ENCODE measurements around the gene CERCAM.

Gene CERCAM

GRCh38 chr9:128473104-128473503 lies 52.4 kb downstream of the CERCAM start:
- no peak for ATAC-seq
- TF ChIP-seq, protein P1, sequence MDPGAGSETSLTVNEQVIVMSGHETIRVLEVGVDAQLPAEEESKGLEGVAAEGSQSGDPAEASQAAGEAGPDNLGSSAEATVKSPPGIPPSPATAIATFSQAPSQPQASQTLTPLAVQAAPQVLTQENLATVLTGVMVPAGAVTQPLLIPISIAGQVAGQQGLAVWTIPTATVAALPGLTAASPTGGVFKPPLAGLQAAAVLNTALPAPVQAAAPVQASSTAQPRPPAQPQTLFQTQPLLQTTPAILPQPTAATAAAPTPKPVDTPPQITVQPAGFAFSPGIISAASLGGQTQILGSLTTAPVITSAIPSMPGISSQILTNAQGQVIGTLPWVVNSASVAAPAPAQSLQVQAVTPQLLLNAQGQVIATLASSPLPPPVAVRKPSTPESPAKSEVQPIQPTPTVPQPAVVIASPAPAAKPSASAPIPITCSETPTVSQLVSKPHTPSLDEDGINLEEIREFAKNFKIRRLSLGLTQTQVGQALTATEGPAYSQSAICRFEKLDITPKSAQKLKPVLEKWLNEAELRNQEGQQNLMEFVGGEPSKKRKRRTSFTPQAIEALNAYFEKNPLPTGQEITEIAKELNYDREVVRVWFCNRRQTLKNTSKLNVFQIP (CRISPR knock-in tag; IDR thresholded peaks at IDR 0.05; ENCODE audit: borderline replicate concordance, low read depth): no peak
- no peak for TF ChIP-seq RARB (CRISPR knock-in tag; IDR thresholded peaks at IDR 0.05)
- TF ChIP-seq, protein P2, sequence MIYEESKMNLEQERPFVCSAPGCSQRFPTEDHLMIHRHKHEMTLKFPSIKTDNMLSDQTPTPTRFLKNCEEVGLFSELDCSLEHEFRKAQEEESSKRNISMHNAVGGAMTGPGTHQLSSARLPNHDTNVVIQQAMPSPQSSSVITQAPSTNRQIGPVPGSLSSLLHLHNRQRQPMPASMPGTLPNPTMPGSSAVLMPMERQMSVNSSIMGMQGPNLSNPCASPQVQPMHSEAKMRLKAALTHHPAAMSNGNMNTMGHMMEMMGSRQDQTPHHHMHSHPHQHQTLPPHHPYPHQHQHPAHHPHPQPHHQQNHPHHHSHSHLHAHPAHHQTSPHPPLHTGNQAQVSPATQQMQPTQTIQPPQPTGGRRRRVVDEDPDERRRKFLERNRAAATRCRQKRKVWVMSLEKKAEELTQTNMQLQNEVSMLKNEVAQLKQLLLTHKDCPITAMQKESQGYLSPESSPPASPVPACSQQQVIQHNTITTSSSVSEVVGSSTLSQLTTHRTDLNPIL (CRISPR knock-in tag; IDR thresholded peaks at IDR 0.05; ENCODE audit: low read depth): no peak
- TF ChIP-seq ZFP30 (CRISPR knock-in tag; IDR thresholded peaks at IDR 0.05): no peak
- TF ChIP-seq SNAI2 (CRISPR knock-in tag; IDR thresholded peaks at IDR 0.05): no peak
- TF ChIP-seq PPARA (CRISPR knock-in tag; IDR thresholded peaks at IDR 0.05; ENCODE audit: borderline replicate concordance): no peak
- no peak for TF ChIP-seq ZFP3 (CRISPR knock-in tag; IDR thresholded peaks at IDR 0.05)
- TF ChIP-seq BACH2 (CRISPR knock-in tag; IDR thresholded peaks at IDR 0.05; ENCODE audit: borderline replicate concordance): no peak
- TF ChIP-seq ZNF8 (CRISPR knock-in tag; IDR thresholded peaks at IDR 0.05): no peak
- TF ChIP-seq, protein P3, sequence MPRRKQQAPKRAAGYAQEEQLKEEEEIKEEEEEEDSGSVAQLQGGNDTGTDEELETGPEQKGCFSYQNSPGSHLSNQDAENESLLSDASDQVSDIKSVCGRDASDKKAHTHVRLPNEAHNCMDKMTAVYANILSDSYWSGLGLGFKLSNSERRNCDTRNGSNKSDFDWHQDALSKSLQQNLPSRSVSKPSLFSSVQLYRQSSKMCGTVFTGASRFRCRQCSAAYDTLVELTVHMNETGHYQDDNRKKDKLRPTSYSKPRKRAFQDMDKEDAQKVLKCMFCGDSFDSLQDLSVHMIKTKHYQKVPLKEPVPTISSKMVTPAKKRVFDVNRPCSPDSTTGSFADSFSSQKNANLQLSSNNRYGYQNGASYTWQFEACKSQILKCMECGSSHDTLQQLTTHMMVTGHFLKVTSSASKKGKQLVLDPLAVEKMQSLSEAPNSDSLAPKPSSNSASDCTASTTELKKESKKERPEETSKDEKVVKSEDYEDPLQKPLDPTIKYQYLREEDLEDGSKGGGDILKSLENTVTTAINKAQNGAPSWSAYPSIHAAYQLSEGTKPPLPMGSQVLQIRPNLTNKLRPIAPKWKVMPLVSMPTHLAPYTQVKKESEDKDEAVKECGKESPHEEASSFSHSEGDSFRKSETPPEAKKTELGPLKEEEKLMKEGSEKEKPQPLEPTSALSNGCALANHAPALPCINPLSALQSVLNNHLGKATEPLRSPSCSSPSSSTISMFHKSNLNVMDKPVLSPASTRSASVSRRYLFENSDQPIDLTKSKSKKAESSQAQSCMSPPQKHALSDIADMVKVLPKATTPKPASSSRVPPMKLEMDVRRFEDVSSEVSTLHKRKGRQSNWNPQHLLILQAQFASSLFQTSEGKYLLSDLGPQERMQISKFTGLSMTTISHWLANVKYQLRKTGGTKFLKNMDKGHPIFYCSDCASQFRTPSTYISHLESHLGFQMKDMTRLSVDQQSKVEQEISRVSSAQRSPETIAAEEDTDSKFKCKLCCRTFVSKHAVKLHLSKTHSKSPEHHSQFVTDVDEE (CRISPR knock-in tag; IDR thresholded peaks at IDR 0.05): no peak
- TF ChIP-seq TOX (CRISPR knock-in tag; IDR thresholded peaks at IDR 0.05; ENCODE audit: borderline replicate concordance): no peak
- no peak for TF ChIP-seq ESRRG (CRISPR knock-in tag; IDR thresholded peaks at IDR 0.05)
- no peak for TF ChIP-seq CSDC2 (CRISPR knock-in tag; IDR thresholded peaks at IDR 0.05)

- ATAC-seq: no peak
- TF ChIP-seq, protein P2 (CRISPR knock-in tag; IDR thresholded peaks at IDR 0.05; ENCODE audit: low read depth): no peak
- TF ChIP-seq, protein P4, sequence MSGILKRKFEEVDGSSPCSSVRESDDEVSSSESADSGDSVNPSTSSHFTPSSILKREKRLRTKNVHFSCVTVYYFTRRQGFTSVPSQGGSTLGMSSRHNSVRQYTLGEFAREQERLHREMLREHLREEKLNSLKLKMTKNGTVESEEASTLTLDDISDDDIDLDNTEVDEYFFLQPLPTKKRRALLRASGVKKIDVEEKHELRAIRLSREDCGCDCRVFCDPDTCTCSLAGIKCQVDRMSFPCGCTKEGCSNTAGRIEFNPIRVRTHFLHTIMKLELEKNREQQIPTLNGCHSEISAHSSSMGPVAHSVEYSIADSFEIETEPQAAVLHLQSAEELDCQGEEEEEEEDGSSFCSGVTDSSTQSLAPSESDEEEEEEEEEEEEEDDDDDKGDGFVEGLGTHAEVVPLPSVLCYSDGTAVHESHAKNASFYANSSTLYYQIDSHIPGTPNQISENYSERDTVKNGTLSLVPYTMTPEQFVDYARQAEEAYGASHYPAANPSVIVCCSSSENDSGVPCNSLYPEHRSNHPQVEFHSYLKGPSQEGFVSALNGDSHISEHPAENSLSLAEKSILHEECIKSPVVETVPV (CRISPR knock-in tag; IDR thresholded peaks at IDR 0.05): no peak
- TF ChIP-seq ZFP30 (CRISPR knock-in tag; IDR thresholded peaks at IDR 0.05): no peak
- TF ChIP-seq ZNF8 (CRISPR knock-in tag; IDR thresholded peaks at IDR 0.05): no peak
- TF ChIP-seq ZFP3 (CRISPR knock-in tag; IDR thresholded peaks at IDR 0.05): no peak
- TF ChIP-seq ARNTL (CRISPR knock-in tag; IDR thresholded peaks at IDR 0.05; ENCODE audit: borderline replicate concordance, low read depth): no peak
- TF ChIP-seq ISL1 (CRISPR knock-in tag; IDR thresholded peaks at IDR 0.05): no peak
These were observed 55.2 kb downstream of the CERCAM start for GRCh38 chr9:128475867-128476266.

- ATAC-seq: no peak
- TF ChIP-seq RARB (CRISPR knock-in tag; IDR thresholded peaks at IDR 0.05) (no peak), OSR1 (CRISPR knock-in tag; IDR thresholded peaks at IDR 0.05) (no peak), ZFP30 (CRISPR knock-in tag; IDR thresholded peaks at IDR 0.05) (no peak)
- TF ChIP-seq, protein P5, sequence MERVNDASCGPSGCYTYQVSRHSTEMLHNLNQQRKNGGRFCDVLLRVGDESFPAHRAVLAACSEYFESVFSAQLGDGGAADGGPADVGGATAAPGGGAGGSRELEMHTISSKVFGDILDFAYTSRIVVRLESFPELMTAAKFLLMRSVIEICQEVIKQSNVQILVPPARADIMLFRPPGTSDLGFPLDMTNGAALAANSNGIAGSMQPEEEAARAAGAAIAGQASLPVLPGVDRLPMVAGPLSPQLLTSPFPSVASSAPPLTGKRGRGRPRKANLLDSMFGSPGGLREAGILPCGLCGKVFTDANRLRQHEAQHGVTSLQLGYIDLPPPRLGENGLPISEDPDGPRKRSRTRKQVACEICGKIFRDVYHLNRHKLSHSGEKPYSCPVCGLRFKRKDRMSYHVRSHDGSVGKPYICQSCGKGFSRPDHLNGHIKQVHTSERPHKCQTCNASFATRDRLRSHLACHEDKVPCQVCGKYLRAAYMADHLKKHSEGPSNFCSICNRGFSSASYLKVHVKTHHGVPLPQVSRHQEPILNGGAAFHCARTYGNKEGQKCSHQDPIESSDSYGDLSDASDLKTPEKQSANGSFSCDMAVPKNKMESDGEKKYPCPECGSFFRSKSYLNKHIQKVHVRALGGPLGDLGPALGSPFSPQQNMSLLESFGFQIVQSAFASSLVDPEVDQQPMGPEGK (CRISPR knock-in tag; IDR thresholded peaks at IDR 0.05; ENCODE audit: borderline replicate concordance): no peak
These were observed 58.6 kb downstream of the CERCAM start for GRCh38 chr9:128479262-128479661.
